RWPE1 (cell line): ENCODE results near the gene PLA2G2D.

Experiments
- CTCF ChIA-PET: fragments of 350-600 bp; sonication (Branson Sonifier 250); formaldehyde crosslinking; extraction: SDS; loops from one replicate; lab custom pipeline; 2021; lab: Yijun Ruan, JAX
- POLR2A ChIA-PET: fragments of 400-600 bp; formaldehyde crosslinking; extraction: SDS; loops from one replicate; lab custom pipeline; 2020; ENCODE audit warnings: antibody characterized with exemption; ENCODE audit not compliant: low non-redundant PET; lab: Yijun Ruan, JAX
- DNase-seq: peaks from one replicate; pipeline ENCODE4 v3.0.0; 2012; ENCODE audit warnings: low spot score
- H3K27ac ChIP-seq: fragments of 450-650 bp; 2 replicates; pipeline ENCODE4 v1.5.1; 2017
- TF ChIP-seq, protein P1 (sequence below): fragments of 450-650 bp; conservative IDR thresholded peaks from 2 replicates; pipeline ENCODE4 v1.5.1; 2017; ENCODE audit warnings: low read depth, mild to moderate bottlenecking

The PLA2G2D gene

GRCh38 chr1:20074725-20075171 lies 44.6 kb downstream of the PLA2G2D start:
- TF ChIP-seq, protein P1, sequence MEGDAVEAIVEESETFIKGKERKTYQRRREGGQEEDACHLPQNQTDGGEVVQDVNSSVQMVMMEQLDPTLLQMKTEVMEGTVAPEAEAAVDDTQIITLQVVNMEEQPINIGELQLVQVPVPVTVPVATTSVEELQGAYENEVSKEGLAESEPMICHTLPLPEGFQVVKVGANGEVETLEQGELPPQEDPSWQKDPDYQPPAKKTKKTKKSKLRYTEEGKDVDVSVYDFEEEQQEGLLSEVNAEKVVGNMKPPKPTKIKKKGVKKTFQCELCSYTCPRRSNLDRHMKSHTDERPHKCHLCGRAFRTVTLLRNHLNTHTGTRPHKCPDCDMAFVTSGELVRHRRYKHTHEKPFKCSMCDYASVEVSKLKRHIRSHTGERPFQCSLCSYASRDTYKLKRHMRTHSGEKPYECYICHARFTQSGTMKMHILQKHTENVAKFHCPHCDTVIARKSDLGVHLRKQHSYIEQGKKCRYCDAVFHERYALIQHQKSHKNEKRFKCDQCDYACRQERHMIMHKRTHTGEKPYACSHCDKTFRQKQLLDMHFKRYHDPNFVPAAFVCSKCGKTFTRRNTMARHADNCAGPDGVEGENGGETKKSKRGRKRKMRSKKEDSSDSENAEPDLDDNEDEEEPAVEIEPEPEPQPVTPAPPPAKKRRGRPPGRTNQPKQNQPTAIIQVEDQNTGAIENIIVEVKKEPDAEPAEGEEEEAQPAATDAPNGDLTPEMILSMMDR: no peak
- no peak overlapping the region for H3K27ac ChIP-seq
- ChIA-PET CTCF (no interaction called here), POLR2A (no interaction called here)
- no peak for DNase-seq

DNA sequence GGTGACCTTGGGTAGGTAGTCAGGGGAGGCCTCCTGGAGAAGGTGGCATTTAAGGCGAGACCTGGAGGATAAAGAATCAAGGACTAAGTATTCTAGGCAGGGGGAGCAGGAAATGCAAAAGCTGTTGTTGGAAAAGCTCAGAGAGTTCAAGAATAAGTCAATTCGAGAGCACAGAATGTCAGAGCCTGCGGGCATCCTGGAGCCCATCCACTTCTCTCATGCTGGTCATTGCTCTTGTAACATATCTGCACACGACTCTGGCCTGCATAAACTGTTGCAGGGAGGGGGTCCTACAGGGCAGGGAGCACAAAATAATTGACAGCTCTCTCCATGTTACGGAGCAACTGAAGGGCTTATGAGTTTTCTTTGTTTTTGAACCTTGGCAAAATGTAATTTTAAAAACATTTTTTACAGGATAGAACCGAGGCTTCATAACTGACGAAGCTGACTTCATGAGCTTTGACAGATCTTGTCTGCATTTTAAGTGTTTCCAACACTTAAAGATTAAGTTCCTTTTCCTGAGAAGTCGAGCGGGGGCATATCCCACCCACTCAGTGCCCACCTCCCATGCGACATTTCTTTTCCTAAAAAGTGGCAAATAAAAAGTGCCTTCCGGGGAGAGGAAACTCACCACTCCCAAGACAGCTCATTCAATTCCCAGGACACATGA lies 45.1 kb downstream of the PLA2G2D start:
- CTCF ChIA-PET: no interaction called here
- POLR2A ChIA-PET: no interaction called here
- no peak overlapping the region for H3K27ac ChIP-seq
- DNase-seq: no peak
- TF ChIP-seq, protein P1: no peak

GRCh38 chr1:20073256-20073655 lies 46.1 kb downstream of the PLA2G2D start:
- CTCF ChIA-PET: no interaction called here
- H3K27ac ChIP-seq: no peak overlapping the region
- POLR2A ChIA-PET: no interaction called here
- TF ChIP-seq, protein P1: no peak
- DNase-seq: no peak

DNA sequence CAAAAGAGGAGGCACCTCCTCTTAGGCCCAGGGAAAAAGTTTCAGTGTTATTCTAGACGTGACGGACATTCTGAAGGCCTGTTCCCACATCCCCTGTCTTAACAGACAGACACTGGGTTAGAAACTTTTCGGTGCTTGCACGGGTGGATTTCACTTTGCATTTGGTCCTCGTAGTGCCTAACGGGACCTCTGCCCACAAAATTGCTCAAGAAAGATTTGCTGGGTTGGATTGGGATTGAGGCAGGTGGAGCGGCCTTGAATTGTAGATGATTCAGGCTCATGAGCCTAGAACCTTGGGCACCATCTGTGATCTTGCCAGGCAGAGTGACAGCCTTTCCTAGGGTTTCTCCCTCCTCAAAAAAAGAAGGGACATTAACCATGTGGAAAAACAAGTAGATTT lies 46.6 kb downstream of the PLA2G2D start:
- TF ChIP-seq, protein P1: no peak
- no peak for DNase-seq
- ChIA-PET POLR2A (no interaction called here), CTCF (no interaction called here)
- no peak overlapping the region for H3K27ac ChIP-seq

- DNase-seq: no peak
- POLR2A ChIA-PET: no interaction called here
- TF ChIP-seq, protein P1: no peak
- CTCF ChIA-PET: interaction anchor here (0.5 to 1.2 kb wide), 2 partner anchors 18 to 374 kb away, joined by 3 read pairs; no protein-coding TSS in a partner anchor
- no peak overlapping the region for H3K27ac ChIP-seq
Measured at GRCh38 chr1:20071416-20071815, 47.9 kb downstream of the PLA2G2D start.

- no peak overlapping the region for H3K27ac ChIP-seq
- no peak for DNase-seq
- TF ChIP-seq, protein P1: no peak
- POLR2A ChIA-PET: no interaction called here
- CTCF ChIA-PET: no interaction called here
Measured at GRCh38 chr1:20070357-20070756, 49.0 kb downstream of the PLA2G2D start.
